Measurements from ENCODE around the gene C2orf76. TPM values are rescaled to one million over a fixed set of nuclear protein-coding genes. Genes with fewer than 3 reads are reported as not detected.

C2orf76 gene
- total RNA-seq, 4 donors from 2014 or later, result 13.5 to 63.0 (median 21.5) TPM

DNA sequence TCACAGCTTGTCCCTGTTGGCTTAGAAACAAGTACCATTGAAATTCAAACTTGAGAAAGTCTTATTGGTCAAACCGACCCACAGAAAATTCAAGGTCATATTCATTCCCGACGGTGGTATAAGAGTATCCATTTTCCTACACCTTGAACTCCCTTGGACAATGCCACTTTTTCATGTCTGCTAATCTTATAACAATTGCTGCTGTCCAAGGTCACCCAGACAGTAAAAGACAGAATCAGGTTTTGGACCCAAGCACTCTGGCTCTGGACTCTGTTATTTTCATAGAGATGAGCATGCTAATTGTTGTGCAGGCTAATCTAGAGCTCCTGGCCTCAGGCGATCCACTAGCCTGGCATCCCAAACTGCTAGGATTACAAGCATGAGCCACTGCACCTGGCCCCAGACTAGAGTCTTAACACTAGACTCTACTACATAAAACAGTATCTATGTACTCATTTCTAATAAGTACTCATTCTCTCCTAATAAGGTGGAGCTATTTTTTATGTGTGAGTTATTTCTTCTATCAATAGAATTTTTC is 57.8 kb downstream of the C2orf76 start:
- Histone ChIP-seq H3K4me1 (no peaks in the 10 kb centered on the region), H3K27ac (no peak overlapping the region), H3K27me3 (no peaks in the 10 kb centered on the region), H3K36me3 (no peaks in the 10 kb centered on the region), H3K9me3 (no peaks in the 10 kb centered on the region), H3K4me3 (no peak overlapping the region)
- DNase-seq, result no peak
- TF ChIP-seq, protein P1, sequence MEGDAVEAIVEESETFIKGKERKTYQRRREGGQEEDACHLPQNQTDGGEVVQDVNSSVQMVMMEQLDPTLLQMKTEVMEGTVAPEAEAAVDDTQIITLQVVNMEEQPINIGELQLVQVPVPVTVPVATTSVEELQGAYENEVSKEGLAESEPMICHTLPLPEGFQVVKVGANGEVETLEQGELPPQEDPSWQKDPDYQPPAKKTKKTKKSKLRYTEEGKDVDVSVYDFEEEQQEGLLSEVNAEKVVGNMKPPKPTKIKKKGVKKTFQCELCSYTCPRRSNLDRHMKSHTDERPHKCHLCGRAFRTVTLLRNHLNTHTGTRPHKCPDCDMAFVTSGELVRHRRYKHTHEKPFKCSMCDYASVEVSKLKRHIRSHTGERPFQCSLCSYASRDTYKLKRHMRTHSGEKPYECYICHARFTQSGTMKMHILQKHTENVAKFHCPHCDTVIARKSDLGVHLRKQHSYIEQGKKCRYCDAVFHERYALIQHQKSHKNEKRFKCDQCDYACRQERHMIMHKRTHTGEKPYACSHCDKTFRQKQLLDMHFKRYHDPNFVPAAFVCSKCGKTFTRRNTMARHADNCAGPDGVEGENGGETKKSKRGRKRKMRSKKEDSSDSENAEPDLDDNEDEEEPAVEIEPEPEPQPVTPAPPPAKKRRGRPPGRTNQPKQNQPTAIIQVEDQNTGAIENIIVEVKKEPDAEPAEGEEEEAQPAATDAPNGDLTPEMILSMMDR (IDR thresholded peaks at IDR 0.05), result no peak
- TF ChIP-seq POLR2A (IDR thresholded peaks at IDR 0.05), result no peak
- intact Hi-C loops (cut with DNase I; ENCODE audit: low total_unique reads), result no loop called here

DNA sequence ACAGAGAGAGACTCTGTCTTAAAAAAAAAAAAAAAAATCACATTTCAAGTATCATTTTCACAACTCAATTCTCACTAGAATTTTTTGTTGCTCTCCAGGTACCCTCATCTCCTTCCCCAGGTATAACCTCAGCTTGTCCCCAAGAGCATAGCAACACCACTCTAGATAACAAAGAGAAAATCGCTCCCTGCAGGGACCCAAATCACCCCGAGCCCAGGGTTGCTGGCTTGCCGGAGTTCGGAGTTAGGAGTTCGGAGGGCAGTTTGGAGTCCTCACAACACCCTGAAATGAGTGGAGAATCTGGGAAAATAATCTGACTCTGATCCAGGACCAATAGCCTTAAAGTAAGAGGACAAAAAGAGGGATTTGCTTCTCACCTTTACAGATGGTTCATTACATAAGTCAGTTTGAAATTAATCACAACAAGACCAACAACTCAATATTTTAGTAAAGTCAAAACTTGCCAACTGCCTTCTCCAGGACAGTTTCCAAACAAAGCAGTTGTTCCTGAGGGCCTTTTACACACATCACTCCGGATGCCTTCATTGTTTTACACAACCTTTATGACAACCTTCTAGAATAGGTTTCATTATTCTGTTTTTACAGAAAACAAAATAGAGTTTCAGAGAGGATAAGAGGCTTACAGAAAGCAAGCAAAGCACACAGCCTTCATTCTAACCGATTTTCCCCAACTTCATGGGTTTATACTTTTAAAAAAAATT is 59.1 kb downstream of the C2orf76 start:
- no peaks in the 10 kb centered on the region for H3K9me3 ChIP-seq
- H3K27ac ChIP-seq, result no peak overlapping the region
- intact Hi-C loops (cut with DNase I; ENCODE audit: low total_unique reads), result no loop called here
- no peaks in the 10 kb centered on the region for H3K36me3 ChIP-seq
- TF ChIP-seq, protein P1 (IDR thresholded peaks at IDR 0.05), result no peak
- TF ChIP-seq POLR2A (IDR thresholded peaks at IDR 0.05), result no peak
- DNase-seq, result no peak
- no peak overlapping the region for H3K4me3 ChIP-seq
- H3K27me3 ChIP-seq, result no peaks in the 10 kb centered on the region
- H3K4me1 ChIP-seq, result no peaks in the 10 kb centered on the region

GRCh38 chr2:119306196-119306590 is 60.4 kb downstream of the C2orf76 start:
- no peaks in the 10 kb centered on the region for H3K36me3 ChIP-seq
- no peak for DNase-seq
- no peak overlapping the region for H3K27ac ChIP-seq
- TF ChIP-seq, protein P1 (IDR thresholded peaks at IDR 0.05), result no peak
- TF ChIP-seq POLR2A (IDR thresholded peaks at IDR 0.05), result no peak
- no peaks in the 10 kb centered on the region for H3K9me3 ChIP-seq
- intact Hi-C loops (cut with DNase I; ENCODE audit: low total_unique reads), result no loop called here
- no peaks in the 10 kb centered on the region for H3K27me3 ChIP-seq
- H3K4me1 ChIP-seq, result no peaks in the 10 kb centered on the region
- peak overlapping the region in 1 of 2 donors; percentile 14 for H3K4me3 ChIP-seq

DNA sequence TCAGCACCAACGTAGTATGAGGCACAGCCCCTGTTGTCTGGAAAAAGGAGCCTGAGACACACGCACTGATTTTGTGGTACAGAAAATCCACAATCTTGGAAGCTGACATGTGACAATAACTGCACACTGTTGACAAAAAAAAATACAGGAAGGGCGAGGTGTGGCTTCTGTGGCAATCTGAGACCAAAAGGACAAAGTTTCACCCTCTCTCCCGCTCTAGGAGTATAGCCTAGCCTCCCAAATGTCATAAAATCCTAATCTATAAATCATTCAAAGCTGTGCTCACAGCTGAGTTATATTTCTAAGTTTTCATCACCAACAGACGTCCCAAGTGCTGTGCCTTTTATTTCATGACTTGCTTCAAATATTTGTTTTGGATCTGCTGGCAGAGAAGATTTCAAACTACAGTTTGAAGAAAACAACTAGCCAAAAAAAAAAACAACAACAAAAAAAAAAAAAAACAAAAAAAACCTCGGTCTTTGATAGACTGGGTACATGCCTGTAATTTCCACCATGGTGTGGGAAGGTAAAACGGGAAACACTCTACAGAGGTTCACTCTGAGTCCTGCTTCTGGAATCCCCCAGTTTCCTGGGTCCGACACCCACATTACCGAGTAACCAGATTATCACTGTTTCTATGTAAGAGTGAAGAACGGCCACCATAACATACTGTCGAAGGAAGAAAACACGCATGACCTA is 61.0 kb downstream of the C2orf76 start:
- no peaks in the 10 kb centered on the region for H3K36me3 ChIP-seq
- TF ChIP-seq, protein P1 (IDR thresholded peaks at IDR 0.05), result no peak
- TF ChIP-seq POLR2A (IDR thresholded peaks at IDR 0.05), result no peak
- no peak overlapping the region for H3K27ac ChIP-seq
- intact Hi-C loops (cut with DNase I; ENCODE audit: low total_unique reads), result no loop called here
- H3K4me1 ChIP-seq, result no peaks in the 10 kb centered on the region
- H3K9me3 ChIP-seq, result no peaks in the 10 kb centered on the region
- H3K27me3 ChIP-seq, result no peaks in the 10 kb centered on the region
- DNase-seq, result no peak
- H3K4me3 ChIP-seq, result no peak overlapping the region

DNA sequence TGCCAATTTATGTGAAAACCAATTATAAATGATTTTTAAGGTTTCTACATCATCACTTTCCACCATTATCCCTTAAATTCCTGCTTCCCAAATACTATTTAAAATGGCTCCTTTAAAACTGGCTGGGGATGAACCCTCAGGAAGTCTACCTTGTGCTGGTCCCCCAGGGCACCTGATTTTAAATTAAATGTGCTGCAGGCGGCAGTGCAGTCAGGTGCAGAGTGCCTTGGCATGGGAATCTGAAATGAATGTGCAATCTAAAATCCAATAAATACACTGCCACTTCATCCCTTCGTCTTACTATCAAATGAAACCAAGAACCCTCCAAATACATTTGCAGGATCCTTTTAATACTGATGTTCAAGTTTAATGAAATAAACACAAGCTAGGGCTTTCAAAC is 61.8 kb downstream of the C2orf76 start:
- no peaks in the 10 kb centered on the region for H3K9me3 ChIP-seq
- intact Hi-C loops (cut with DNase I; ENCODE audit: low total_unique reads), result no loop called here
- no peaks in the 10 kb centered on the region for H3K4me1 ChIP-seq
- H3K36me3 ChIP-seq, result no peaks in the 10 kb centered on the region
- no peak overlapping the region for H3K4me3 ChIP-seq
- no peak overlapping the region for H3K27ac ChIP-seq
- DNase-seq, result no peak
- TF ChIP-seq, protein P1 (IDR thresholded peaks at IDR 0.05), result no peak
- TF ChIP-seq POLR2A (IDR thresholded peaks at IDR 0.05), result no peak
- no peaks in the 10 kb centered on the region for H3K27me3 ChIP-seq

All from uterus (tissue), 4 donors.